Nephron (organoid): ENCODE data around the gene EAF1.
"Not testable (repeated sequence)": the region's sequence is repeated elsewhere in the genome, so short reads cannot be mapped to it uniquely, and the experiment has no call there.

Experiments
- H3K27ac Mint-ChIP-seq, 3 experiments: 2 replicates each; pipeline ENCODE4 v1.8.0; 2020; ENCODE audit warnings: mixed read lengths in 3 of 3, mild to moderate bottlenecking in 2 of 3, moderate library complexity in 1 of 3
- H3K27me3 Mint-ChIP-seq: 2 replicates; pipeline ENCODE4 v1.8.0; 2021; ENCODE audit warnings: low read depth, mild to moderate bottlenecking, moderate library complexity, mixed read lengths
- H3K36me3 Mint-ChIP-seq: 2 replicates; pipeline ENCODE4 v1.8.0; 2020; ENCODE audit warnings: low read depth, mixed read lengths
- H3K4me1 Mint-ChIP-seq: 2 replicates; pipeline ENCODE4 v1.8.0; 2020; ENCODE audit warnings: mixed read lengths
- H3K4me3 Mint-ChIP-seq, 3 experiments: 2 replicates each; pipeline ENCODE4 v1.8.0; 2020; ENCODE audit warnings: mild to moderate bottlenecking in 3 of 3, mixed read lengths in 3 of 3, moderate library complexity in 2 of 3
- H3K9me3 Mint-ChIP-seq: 2 replicates; pipeline ENCODE4 v1.8.0; 2020; ENCODE audit warnings: mixed read lengths
- CTCF ChIP-seq, 3 experiments: fragments of 200-600 bp; sonication (generic); IDR thresholded peaks; one replicate each; pipeline ENCODE4 v1.5.0; 2021; ENCODE audit warnings: antibody characterized with exemption in 3 of 3; ENCODE audit not compliant: unreplicated experiment in 3 of 3

Gene EAF1

GRCh38 chr3:15453501-15453900, 26.1 kb downstream of the EAF1 start:
- Mint-ChIP-seq H3K27me3 (no peaks in the 10 kb centered on the region), H3K4me1 (no peaks in the 10 kb centered on the region), H3K4me3 (no peak overlapping the region), H3K36me3 (peaks cover 38% of the 10 kb centered on the region), H3K27ac (no peak overlapping the region), H3K9me3 (no peaks in the 10 kb centered on the region)
- TF ChIP-seq CTCF (IDR thresholded peaks at IDR 0.05; ENCODE audit: unreplicated experiment in 3 of 3) = no peak

- no peak for TF ChIP-seq CTCF (IDR thresholded peaks at IDR 0.05; ENCODE audit: unreplicated experiment in 3 of 3)
- Mint-ChIP-seq H3K27ac (no peak overlapping the region), H3K9me3 (no peaks in the 10 kb centered on the region), H3K4me1 (no peaks in the 10 kb centered on the region), H3K4me3 (no peak overlapping the region), H3K36me3 (peaks cover 35% of the 10 kb centered on the region), H3K27me3 (no peaks in the 10 kb centered on the region)
Measured at GRCh38 chr3:15453991-15454625, 26.7 kb downstream of the EAF1 start.

GRCh38 chr3:15454965-15455364, 27.6 kb downstream of the EAF1 start:
- Mint-ChIP-seq H3K36me3 (peaks cover 31% of the 10 kb centered on the region), H3K9me3 (no peaks in the 10 kb centered on the region), H3K27me3 (no peaks in the 10 kb centered on the region), H3K4me1 (no peaks in the 10 kb centered on the region), H3K27ac (no peak overlapping the region), H3K4me3 (no peak overlapping the region)
- TF ChIP-seq CTCF (IDR thresholded peaks at IDR 0.05; ENCODE audit: unreplicated experiment in 3 of 3) = no peak

GRCh38 chr3:15455756-15456155, 28.4 kb downstream of the EAF1 start:
- TF ChIP-seq CTCF (IDR thresholded peaks at IDR 0.05; ENCODE audit: unreplicated experiment in 3 of 3) = no peak
- H3K4me3 Mint-ChIP-seq = no peak overlapping the region
- no peaks in the 10 kb centered on the region for H3K4me1 Mint-ChIP-seq
- no peaks in the 10 kb centered on the region for H3K27me3 Mint-ChIP-seq
- peaks cover 27% of the 10 kb centered on the region for H3K36me3 Mint-ChIP-seq
- no peaks in the 10 kb centered on the region for H3K9me3 Mint-ChIP-seq
- H3K27ac Mint-ChIP-seq = no peak overlapping the region

- no peak for TF ChIP-seq CTCF (IDR thresholded peaks at IDR 0.05; ENCODE audit: unreplicated experiment in 3 of 3)
- Mint-ChIP-seq H3K4me1 (no peaks in the 10 kb centered on the region), H3K36me3 (peaks cover 22% of the 10 kb centered on the region), H3K9me3 (no peaks in the 10 kb centered on the region), H3K4me3 (no peak overlapping the region), H3K27ac (no peak overlapping the region), H3K27me3 (no peaks in the 10 kb centered on the region)
Measured at GRCh38 chr3:15456321-15456720, 28.9 kb downstream of the EAF1 start.

GRCh38 chr3:15456915-15457314, 29.5 kb downstream of the EAF1 start:
- H3K27me3 Mint-ChIP-seq, H3K9me3 Mint-ChIP-seq, H3K4me1 Mint-ChIP-seq, H3K4me3 Mint-ChIP-seq, H3K27ac Mint-ChIP-seq: not testable (repeated sequence)
- H3K36me3 Mint-ChIP-seq = peaks cover 22% of the 10 kb centered on the region
